ENCODE data around the gene ADAM12.

DNA sequence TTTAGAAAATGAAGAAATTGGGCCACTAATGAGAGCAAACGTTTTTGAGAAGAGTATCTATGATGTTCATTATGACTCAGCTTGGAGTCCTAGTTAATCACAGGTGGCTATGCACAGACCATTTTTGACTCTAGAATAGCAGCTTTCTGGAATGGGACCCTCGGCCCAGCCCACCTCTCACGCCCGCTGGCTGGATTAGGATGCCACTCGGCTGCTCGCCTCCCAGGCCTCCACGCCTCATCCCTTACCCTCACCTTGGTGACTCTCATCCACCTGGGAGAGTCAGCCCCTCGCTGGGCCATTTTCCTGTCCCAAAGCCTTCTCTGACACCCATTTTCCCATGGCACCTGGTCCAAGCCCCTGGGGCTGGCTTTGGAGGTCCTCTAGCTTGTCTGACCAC is 173.6 kb downstream of the ADAM12 start:
- TF ChIP-seq, protein P1, sequence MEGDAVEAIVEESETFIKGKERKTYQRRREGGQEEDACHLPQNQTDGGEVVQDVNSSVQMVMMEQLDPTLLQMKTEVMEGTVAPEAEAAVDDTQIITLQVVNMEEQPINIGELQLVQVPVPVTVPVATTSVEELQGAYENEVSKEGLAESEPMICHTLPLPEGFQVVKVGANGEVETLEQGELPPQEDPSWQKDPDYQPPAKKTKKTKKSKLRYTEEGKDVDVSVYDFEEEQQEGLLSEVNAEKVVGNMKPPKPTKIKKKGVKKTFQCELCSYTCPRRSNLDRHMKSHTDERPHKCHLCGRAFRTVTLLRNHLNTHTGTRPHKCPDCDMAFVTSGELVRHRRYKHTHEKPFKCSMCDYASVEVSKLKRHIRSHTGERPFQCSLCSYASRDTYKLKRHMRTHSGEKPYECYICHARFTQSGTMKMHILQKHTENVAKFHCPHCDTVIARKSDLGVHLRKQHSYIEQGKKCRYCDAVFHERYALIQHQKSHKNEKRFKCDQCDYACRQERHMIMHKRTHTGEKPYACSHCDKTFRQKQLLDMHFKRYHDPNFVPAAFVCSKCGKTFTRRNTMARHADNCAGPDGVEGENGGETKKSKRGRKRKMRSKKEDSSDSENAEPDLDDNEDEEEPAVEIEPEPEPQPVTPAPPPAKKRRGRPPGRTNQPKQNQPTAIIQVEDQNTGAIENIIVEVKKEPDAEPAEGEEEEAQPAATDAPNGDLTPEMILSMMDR (IDR thresholded peaks at IDR 0.05; ENCODE audit: poor library complexity, severe bottlenecking): no peak
- no peak for TF ChIP-seq RAD21 (conservative IDR thresholded peaks at IDR 0.05)
